Peyer's patch (tissue), 4 donors: ENCODE results near the gene STIMATE. TPM values are rescaled to one million over a fixed set of nuclear protein-coding genes. Genes with fewer than 3 reads are reported as not detected.

Experiments
- DNase-seq, 3 donors: peaks; one replicate each; pipeline ENCODE4 v3.0.0-alpha.2; 2017 to 2019
- H3K27ac ChIP-seq, 4 donors: fragments of 200-600 bp; sonication (generic); one replicate each; pipeline ENCODE4 v1.5.1; 2016 to 2019
- H3K27me3 ChIP-seq, 2 donors: fragments of 200-600 bp; sonication (generic); one replicate each; pipeline ENCODE4 v1.5.1; 2019
- H3K36me3 ChIP-seq, 3 donors: fragments of 200-600 bp; sonication (generic); one replicate each; pipeline ENCODE4 v1.5.1; 2016 to 2019
- H3K4me1 ChIP-seq, 4 donors: fragments of 200-600 bp; sonication (generic); one replicate each; pipeline ENCODE4 v1.5.1; 2016 to 2019
- H3K4me3 ChIP-seq, 4 donors: fragments of 200-600 bp; sonication (generic); 1 replicate in 3 of 4; 2 replicates in 1 of 4; pipeline ENCODE4 v1.5.1; 2016 to 2019; ENCODE audit warnings: mild to moderate bottlenecking in 1 of 4
- H3K9me3 ChIP-seq, 4 donors: fragments of 200-600 bp; sonication (generic); one replicate each; pipeline ENCODE4 v1.5.1; 2016 to 2019; ENCODE audit warnings: mild to moderate bottlenecking in 1 of 4
- POLR2A ChIP-seq, 2 donors: fragments of 450-650 bp; IDR thresholded peaks; one replicate each; pipeline ENCODE4 v1.5.1; 2017; ENCODE audit warnings: antibody characterized with exemption in 2 of 2, mild to moderate bottlenecking in 2 of 2, moderate library complexity in 2 of 2
- total RNA-seq, 4 donors: library from RNA; depleted of rRNA; stranded (reverse); fragments of >200 nt; gene quantifications; one replicate each; pipeline ENCODE4 v1.1.0, GENCODE V29; 2016
- TF ChIP-seq, protein P1 (sequence below), 6 experiments: fragments of 450-650 bp in 4 of 6; fragments of 200-600 bp in 2 of 6; sonication (generic) in 1 of 6; IDR thresholded peaks; one replicate each; pipeline ENCODE4 v1.5.1; 2017 to 2019; ENCODE audit warnings: antibody characterized with exemption in 6 of 6, mild to moderate bottlenecking in 3 of 6, moderate library complexity in 1 of 6

Gene STIMATE
- total RNA-seq, 4 donors from 2014 or later = 16.1 to 91.6 (median 17.0) TPM

DNA sequence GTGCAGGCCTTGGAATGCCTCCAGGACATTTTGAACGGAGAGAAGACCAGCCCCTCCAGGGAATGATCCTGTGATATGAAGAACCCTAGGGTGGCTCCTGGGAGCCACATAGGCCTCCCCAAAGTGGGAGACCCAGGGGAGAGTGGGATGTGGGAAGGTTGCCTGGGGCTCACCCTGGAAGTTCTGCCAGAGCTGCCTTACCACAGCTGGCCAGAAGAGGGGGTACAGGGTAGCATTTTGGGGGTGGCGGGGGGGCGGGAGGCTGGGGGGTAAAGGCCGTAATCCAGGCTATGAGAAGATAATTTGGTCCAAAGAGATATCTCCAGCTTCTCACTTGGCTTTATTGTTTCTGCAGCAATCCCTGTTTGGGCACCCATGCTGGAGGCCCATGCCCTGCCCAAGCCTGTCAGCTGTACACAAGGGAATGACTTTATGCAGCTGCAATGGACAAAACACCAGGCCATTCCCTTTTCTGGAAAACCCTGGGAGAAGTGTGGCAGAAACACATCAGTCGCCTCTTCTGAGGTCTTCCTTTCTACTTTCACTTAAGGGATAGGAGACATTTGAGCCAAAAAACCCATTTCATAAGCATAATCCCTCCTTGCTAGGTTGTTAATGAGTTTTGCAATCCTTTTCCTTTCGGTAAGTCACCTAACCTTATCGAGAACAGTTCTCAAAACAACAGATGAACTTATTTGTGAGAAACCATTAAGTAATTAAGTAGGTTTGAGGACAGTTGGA lies 51.5 kb downstream of the STIMATE start:
- H3K36me3 ChIP-seq = peaks cover 0 to 12% (median 0%) of the 10 kb centered on the region in 3 donors
- H3K27ac ChIP-seq = peak overlapping the region in 3 of 4 donors; percentile 18 to 66 (median 22)
- DNase-seq = peak in 1 of 3 donors; percentile 40
- H3K27me3 ChIP-seq = no peaks in the 10 kb centered on the region
- H3K4me1 ChIP-seq = peaks cover 0 to 16% (median 2%) of the 10 kb centered on the region in 4 donors
- TF ChIP-seq, protein P1, sequence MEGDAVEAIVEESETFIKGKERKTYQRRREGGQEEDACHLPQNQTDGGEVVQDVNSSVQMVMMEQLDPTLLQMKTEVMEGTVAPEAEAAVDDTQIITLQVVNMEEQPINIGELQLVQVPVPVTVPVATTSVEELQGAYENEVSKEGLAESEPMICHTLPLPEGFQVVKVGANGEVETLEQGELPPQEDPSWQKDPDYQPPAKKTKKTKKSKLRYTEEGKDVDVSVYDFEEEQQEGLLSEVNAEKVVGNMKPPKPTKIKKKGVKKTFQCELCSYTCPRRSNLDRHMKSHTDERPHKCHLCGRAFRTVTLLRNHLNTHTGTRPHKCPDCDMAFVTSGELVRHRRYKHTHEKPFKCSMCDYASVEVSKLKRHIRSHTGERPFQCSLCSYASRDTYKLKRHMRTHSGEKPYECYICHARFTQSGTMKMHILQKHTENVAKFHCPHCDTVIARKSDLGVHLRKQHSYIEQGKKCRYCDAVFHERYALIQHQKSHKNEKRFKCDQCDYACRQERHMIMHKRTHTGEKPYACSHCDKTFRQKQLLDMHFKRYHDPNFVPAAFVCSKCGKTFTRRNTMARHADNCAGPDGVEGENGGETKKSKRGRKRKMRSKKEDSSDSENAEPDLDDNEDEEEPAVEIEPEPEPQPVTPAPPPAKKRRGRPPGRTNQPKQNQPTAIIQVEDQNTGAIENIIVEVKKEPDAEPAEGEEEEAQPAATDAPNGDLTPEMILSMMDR (IDR thresholded peaks at IDR 0.05) = peak in 3 of 6 experiments; percentile 7 to 30 (median 9)
- no peak for TF ChIP-seq POLR2A (IDR thresholded peaks at IDR 0.05)
- no peak overlapping the region for H3K4me3 ChIP-seq
- no peaks in the 10 kb centered on the region for H3K9me3 ChIP-seq

DNA sequence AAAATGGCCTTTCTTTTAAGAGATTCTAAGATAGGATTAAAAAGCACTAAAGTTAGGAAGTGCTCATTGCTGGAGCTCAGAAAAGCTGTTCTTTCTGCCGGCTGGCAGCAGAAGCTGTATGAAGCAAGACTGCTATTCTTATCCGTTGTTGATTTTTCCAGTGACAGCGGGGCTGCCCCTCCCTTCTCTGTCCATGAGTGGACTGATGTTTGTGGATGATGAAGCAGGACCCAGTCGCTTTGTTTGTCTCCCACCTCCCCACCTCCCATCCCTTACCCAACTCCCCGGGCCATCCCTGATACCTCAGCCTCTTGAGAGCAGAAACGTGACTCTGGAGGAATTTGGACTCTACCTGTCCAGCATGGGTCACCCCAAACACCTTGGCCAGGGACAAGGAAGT lies 52.2 kb downstream of the STIMATE start:
- peaks cover 0 to 12% (median 0%) of the 10 kb centered on the region in 3 donors for H3K36me3 ChIP-seq
- DNase-seq = peak in 1 of 3 donors; percentile 51
- H3K27me3 ChIP-seq = no peaks in the 10 kb centered on the region
- TF ChIP-seq POLR2A (IDR thresholded peaks at IDR 0.05) = no peak
- TF ChIP-seq, protein P1 (IDR thresholded peaks at IDR 0.05) = no peak
- H3K9me3 ChIP-seq = no peaks in the 10 kb centered on the region
- H3K4me1 ChIP-seq = peaks cover 0 to 16% (median 2%) of the 10 kb centered on the region in 4 donors
- H3K4me3 ChIP-seq = no peak overlapping the region
- peak overlapping the region in 2 of 4 donors; percentile 22 to 66 for H3K27ac ChIP-seq

- Histone ChIP-seq H3K27ac (peak overlapping the region in 2 of 4 donors; percentile 50 to 66), H3K4me1 (peaks cover 0 to 16% (median 2%) of the 10 kb centered on the region in 4 donors), H3K36me3 (peaks cover 0 to 8% (median 0%) of the 10 kb centered on the region in 3 donors), H3K9me3 (no peaks in the 10 kb centered on the region), H3K27me3 (no peaks in the 10 kb centered on the region), H3K4me3 (no peak overlapping the region)
- TF ChIP-seq, protein P1 (IDR thresholded peaks at IDR 0.05) = no peak
- TF ChIP-seq POLR2A (IDR thresholded peaks at IDR 0.05) = no peak
- DNase-seq = peak in 1 of 3 donors; percentile 15
These were observed 52.9 kb downstream of the STIMATE start for GRCh38 chr3:52844290-52844975.

- H3K27me3 ChIP-seq = no peaks in the 10 kb centered on the region
- TF ChIP-seq, protein P1 (IDR thresholded peaks at IDR 0.05) = no peak
- DNase-seq = no peak
- peaks cover 0 to 16% (median 2%) of the 10 kb centered on the region in 4 donors for H3K4me1 ChIP-seq
- H3K27ac ChIP-seq = peak overlapping the region in 2 of 4 donors; percentile 50 to 66
- H3K4me3 ChIP-seq = no peak overlapping the region
- H3K36me3 ChIP-seq = peaks cover 0 to 5% (median 0%) of the 10 kb centered on the region in 3 donors
- no peaks in the 10 kb centered on the region for H3K9me3 ChIP-seq
These were observed 53.5 kb downstream of the STIMATE start for GRCh38 chr3:52843881-52844280.

- TF ChIP-seq, protein P1 (IDR thresholded peaks at IDR 0.05) = no peak
- no peak for TF ChIP-seq POLR2A (IDR thresholded peaks at IDR 0.05)
- Histone ChIP-seq H3K4me1 (peaks cover 0 to 16% (median 2%) of the 10 kb centered on the region in 4 donors), H3K27ac (peak overlapping the region in 2 of 4 donors; percentile 50 to 66), H3K4me3 (no peak overlapping the region), H3K36me3 (peaks cover 0 to 5% (median 0%) of the 10 kb centered on the region in 3 donors), H3K9me3 (no peaks in the 10 kb centered on the region), H3K27me3 (no peaks in the 10 kb centered on the region)
- no peak for DNase-seq
These were observed 54.1 kb downstream of the STIMATE start for GRCh38 chr3:52843108-52843865.
